ENCODE results near the gene PRAMEF6. TPM values are rescaled to one million over a fixed set of nuclear protein-coding genes. Genes with fewer than 3 reads are reported as not detected.
"Not testable (repeated sequence)": the region's sequence is repeated elsewhere in the genome, so short reads cannot be mapped to it uniquely, and the experiment has no call there.

Gene PRAMEF6
- polyA plus RNA-seq (ENCODE audit: insufficient read length in 3 of 3), result not detected
- long read RNA-seq, donor 1, result 0 reads
- long read RNA-seq, donor 2, result 0 reads
- long read RNA-seq, donor 3, result 0 reads
- long read RNA-seq, donor 4, result 0 reads
- long read RNA-seq, donor 5, result 0 reads
- long read RNA-seq, donor 6, result 0 reads
- long read RNA-seq, donor 7, result 0 reads
- long read RNA-seq, donor 8, result 0 reads
- long read RNA-seq, donor 9, result 0 reads
- long read RNA-seq, donor 10, result 0 reads
- long read RNA-seq, donor 11, result 0 reads
- long read RNA-seq, donor 12, result 0 reads
- long read RNA-seq, donor 13, result 0 reads
- long read RNA-seq, donor 14, result 0 reads
- long read RNA-seq, donor 15, result 0 reads
- long read RNA-seq, donor 16, result 0 reads

- not testable (repeated sequence) for DNase-seq
These were observed at the start of gene PRAMEF6 for GRCh38 chr1:12947480-12947879. Gene PRAMEF6, minus strand, starts transcription at chr1:12947580. Its CDS starts 5,062 bp downstream, at chr1:12942518.

- not testable (repeated sequence) for DNase-seq
These were observed 23.0 kb downstream of the PRAMEF6 start for GRCh38 chr1:12924368-12924767.

- not testable (repeated sequence) for DNase-seq
These were observed 25.6 kb downstream of the PRAMEF6 start for GRCh38 chr1:12921749-12922148.

- not testable (repeated sequence) for DNase-seq
These were observed 31.1 kb downstream of the PRAMEF6 start, which contains the start of gene PRAMEF7 for GRCh38 chr1:12916310-12916709. Gene PRAMEF7, plus strand, starts transcription at chr1:12916610. Its CDS starts 1,083 bp downstream, at chr1:12917693.

GRCh38 chr1:12903793-12904572 lies 43.4 kb downstream of the PRAMEF6 start:
- DNase-seq, result not testable (repeated sequence)

- DNase-seq, result not testable (repeated sequence)
These were observed 48.2 kb downstream of the PRAMEF6 start for GRCh38 chr1:12899186-12899585.

- not testable (repeated sequence) for DNase-seq
These were observed 49.2 kb downstream of the PRAMEF6 start, which contains the start of gene PRAMEF10 for GRCh38 chr1:12898170-12898569. Gene PRAMEF10, minus strand, starts transcription at chr1:12898270. Its CDS starts 2,423 bp downstream, at chr1:12895847.

Other genes with a start within 250 kb of the PRAMEF6 start
- gene AADACL3, start 231.5 kb downstream of the PRAMEF6 start, polyA plus RNA-seq (ENCODE audit: insufficient read length in 3 of 3), result not detected
- 1 to 10 TPM in 2 of 3 donors, under 1 TPM in 1; 1.00 to 1.3 (median 1.2) TPM for gene CFAP107, start 201.4 kb downstream of the PRAMEF6 start, polyA plus RNA-seq (ENCODE audit: insufficient read length in 3 of 3)
- gene PRAMEF12, start 173.8 kb downstream of the PRAMEF6 start, polyA plus RNA-seq (ENCODE audit: insufficient read length in 3 of 3), result not detected
- not detected for gene PRAMEF1, start 156.2 kb downstream of the PRAMEF6 start, polyA plus RNA-seq (ENCODE audit: insufficient read length in 3 of 3)
- not detected for gene PRAMEF11, start 116.2 kb downstream of the PRAMEF6 start, polyA plus RNA-seq (ENCODE audit: insufficient read length in 3 of 3)
- gene HNRNPCL1, start 98.9 kb downstream of the PRAMEF6 start, polyA plus RNA-seq (ENCODE audit: insufficient read length in 3 of 3), result under 1 TPM in 2 of 3 donors, not detected in 1; 0.17 to 0.38 TPM
- not detected for gene PRAMEF2, start 90.5 kb downstream of the PRAMEF6 start, polyA plus RNA-seq (ENCODE audit: insufficient read length in 3 of 3)
- gene PRAMEF4, start 61.4 kb downstream of the PRAMEF6 start, polyA plus RNA-seq (ENCODE audit: insufficient read length in 3 of 3), result not detected
- not detected for gene PRAMEF10, start 49.3 kb downstream of the PRAMEF6 start, polyA plus RNA-seq (ENCODE audit: insufficient read length in 3 of 3)
- not detected for gene PRAMEF7, start 31.0 kb downstream of the PRAMEF6 start, polyA plus RNA-seq (ENCODE audit: insufficient read length in 3 of 3)
- not detected for gene PRAMEF27, start 109.0 kb upstream of the PRAMEF6 start, polyA plus RNA-seq (ENCODE audit: insufficient read length in 3 of 3)
- not detected for gene HNRNPCL3, start 113.2 kb upstream of the PRAMEF6 start, polyA plus RNA-seq (ENCODE audit: insufficient read length in 3 of 3)
- gene PRAMEF25, start 123.2 kb upstream of the PRAMEF6 start, polyA plus RNA-seq (ENCODE audit: insufficient read length in 3 of 3), result not detected
- under 1 TPM in 1 of 3 donors, not detected in 2; 0.11 TPM for gene HNRNPCL2, start 169.3 kb upstream of the PRAMEF6 start, polyA plus RNA-seq (ENCODE audit: insufficient read length in 3 of 3)
- gene PRAMEF26, start 208.4 kb upstream of the PRAMEF6 start, polyA plus RNA-seq (ENCODE audit: insufficient read length in 3 of 3), result not detected
- gene HNRNPCL4, start 218.1 kb upstream of the PRAMEF6 start, polyA plus RNA-seq (ENCODE audit: insufficient read length in 3 of 3), result under 1 TPM in 2 of 3 donors, not detected in 1; 0.27 to 0.28 TPM
- not detected for gene PRAMEF9, start 224.3 kb upstream of the PRAMEF6 start, polyA plus RNA-seq (ENCODE audit: insufficient read length in 3 of 3)